IMR-90 (cell line): ENCODE results near the gene BTBD9.

Experiments
- CTCF ChIP-seq: conservative IDR thresholded peaks from 2 replicates; pipeline ENCODE4 v1.5.1; 2012; ENCODE audit warnings: mild to moderate bottlenecking, low read depth, low read length, improper control_type of control experiment
- POLR2A ChIP-seq: IDR thresholded peaks from 2 replicates; pipeline ENCODE4 v1.6.1; 2012; ENCODE audit warnings: mild to moderate bottlenecking, low read depth, low read length

- TF ChIP-seq POLR2A = no peak
- TF ChIP-seq CTCF = no peak
Measured at GRCh38 chr6:38531134-38531533, 108.6 kb downstream of the BTBD9 start.
